Endometrial microvascular endothelial cells (primary cell): Measurements from ENCODE around the gene NCOR1. TPM values are rescaled to one million over a fixed set of nuclear protein-coding genes. Genes with fewer than 3 reads are reported as not detected.

Experiments used
- in situ Hi-C: cut with HindIII; loops from 2 replicates; pipeline ENCODE4 v1.10.0; 2017; ENCODE audit warnings: low sequenced_read_pairs, low pct_unique_long_range_greater_than_20kb; ENCODE audit errors: inconsistent ontology term
- total RNA-seq: library from RNA; depleted of rRNA; stranded (reverse); fragments of >200 nt; gene quantifications from one replicate; pipeline ENCODE4 v1.2.3, GENCODE V29; 2015; ENCODE audit errors: inconsistent ontology term

NCOR1 gene
- total RNA-seq, 1 donor from 2014 or later, result 56.9 TPM

DNA sequence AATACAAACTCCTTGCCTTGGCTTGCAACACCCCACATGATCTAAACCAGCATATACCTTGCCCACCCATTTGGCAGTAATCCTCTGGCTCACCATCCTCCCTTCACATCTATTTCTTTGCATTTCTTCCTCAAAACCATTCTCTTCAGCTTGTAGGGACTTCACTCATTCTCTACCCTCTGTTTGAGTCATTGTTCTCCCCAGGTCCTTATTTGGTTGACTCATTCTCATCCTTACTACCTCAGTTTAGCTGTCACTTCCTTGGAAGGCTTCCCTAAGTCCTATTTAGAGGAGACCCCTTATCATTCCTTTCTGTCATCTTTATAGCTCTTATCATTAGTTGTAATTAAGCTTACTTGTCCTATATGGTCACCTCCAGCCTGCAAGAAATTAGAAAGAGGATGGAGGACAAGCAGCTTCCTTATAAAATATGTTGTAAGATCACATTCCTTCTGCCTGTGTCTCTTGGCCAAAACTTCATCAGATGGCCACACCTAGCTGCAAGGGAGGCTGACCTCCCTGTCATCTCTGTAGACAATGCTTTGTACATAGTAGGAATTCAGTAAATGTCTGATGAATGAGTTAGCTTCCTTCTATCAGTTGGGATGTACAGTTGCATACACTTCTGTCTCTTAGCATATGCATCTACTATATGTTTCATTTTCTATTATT is 214.0 kb downstream of the NCOR1 start:
- in situ Hi-C loops, result no loop called here

- in situ Hi-C loops, result no loop called here
Observed at GRCh38 chr17:15999974-16000827, 215.1 kb downstream of the NCOR1 start.

DNA sequence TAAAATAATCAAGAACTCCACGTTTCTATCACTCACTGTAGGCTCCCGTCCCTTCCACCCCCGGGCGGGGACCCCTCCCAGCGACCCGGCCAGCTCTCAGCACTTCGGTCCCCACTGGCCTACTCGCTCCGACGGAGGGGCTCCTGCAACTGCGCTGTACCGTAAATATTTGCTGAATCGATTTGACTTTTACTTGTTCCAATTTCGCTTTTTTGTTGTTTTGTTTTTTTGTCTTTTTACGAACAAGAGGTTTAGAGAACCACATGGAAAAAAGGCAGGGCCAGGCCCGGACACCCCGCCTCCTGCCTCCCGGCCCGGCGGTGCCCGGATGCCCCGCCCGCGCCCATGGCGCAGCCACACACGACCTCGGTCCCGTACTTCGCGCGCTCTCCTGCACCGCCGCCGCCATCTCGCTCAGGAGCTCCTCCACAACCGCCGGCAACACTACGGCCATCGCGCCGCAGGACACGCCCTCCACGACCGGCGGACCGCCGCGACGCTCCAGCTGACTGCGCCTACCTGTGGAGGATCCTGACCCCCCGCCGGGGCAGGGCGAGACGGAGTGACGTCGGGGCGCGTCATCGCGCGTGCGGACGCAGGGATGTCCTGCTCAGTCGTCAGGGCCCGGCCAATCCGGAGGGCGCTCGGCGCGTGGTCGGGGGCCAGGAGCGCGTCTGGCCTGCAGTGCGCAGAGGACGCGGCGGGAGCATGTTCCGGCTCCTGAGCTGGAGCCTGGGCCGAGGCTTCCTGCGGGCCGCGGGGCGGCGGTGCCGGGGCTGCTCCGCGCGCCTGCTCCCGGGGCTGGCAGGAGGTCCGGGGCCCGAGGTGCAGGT is 216.0 kb downstream of the NCOR1 start, which contains the start of the genes TTC19 and ZSWIM7:
TSS of gene TTC19 (plus strand) at position 684 of the 833 bp plus-strand sequence. CDS start at position 709, 25 bp downstream.
TSS of gene ZSWIM7 (minus strand) at position 564 of the 833 bp plus-strand sequence. CDS start at position 454, 110 bp downstream.
- in situ Hi-C loops, result no loop called here

- in situ Hi-C loops, result no loop called here
Observed at GRCh38 chr17:15998031-15998562, 217.2 kb downstream of the NCOR1 start.

- in situ Hi-C loops, result no loop called here
Observed at GRCh38 chr17:15996322-15996721, 219.0 kb downstream of the NCOR1 start.

DNA sequence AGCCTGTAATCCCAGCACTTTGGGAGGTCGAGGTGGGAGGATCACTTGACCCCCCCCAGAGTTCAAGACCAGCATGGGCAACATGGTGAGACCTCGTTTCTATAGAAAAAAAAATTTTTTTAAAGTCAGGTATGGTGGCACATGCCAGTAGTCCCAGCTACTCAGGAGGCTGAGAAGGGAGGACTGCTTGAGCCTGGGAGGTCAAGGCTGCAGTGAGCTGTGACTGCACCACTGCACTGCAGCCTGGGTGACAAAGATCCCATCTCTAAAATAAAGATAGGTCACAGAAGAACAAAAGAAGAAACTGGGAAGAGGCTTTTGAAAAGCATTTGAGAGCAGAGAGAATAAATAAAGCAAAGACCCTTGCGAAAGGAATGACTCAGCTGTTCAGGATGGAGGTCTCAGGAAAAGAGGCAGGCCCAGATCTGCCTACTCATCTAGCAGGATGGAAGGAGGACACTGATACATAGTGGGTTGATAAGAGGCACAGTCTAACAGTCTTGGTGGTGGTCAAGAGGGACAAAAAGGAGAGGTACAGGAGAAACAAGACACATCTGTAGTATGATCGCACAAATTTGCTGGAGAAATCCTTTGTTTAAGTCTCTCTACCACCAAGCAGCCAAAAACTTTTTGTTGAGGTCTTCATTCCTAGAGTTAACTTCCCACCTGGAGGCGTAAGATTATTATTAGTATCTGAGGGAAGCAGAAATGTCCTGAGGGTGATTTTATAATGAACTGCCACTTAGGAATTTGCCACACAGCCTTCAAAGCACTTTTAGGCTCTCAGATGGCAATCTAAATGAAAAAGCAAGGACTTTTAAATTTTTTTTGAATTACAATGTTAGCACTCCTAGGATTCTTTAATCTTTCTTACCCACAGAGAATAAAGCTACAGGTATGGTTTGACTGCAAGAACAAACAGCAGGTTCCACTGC is 233.4 kb downstream of the NCOR1 start:
- in situ Hi-C loops, result no loop called here

DNA sequence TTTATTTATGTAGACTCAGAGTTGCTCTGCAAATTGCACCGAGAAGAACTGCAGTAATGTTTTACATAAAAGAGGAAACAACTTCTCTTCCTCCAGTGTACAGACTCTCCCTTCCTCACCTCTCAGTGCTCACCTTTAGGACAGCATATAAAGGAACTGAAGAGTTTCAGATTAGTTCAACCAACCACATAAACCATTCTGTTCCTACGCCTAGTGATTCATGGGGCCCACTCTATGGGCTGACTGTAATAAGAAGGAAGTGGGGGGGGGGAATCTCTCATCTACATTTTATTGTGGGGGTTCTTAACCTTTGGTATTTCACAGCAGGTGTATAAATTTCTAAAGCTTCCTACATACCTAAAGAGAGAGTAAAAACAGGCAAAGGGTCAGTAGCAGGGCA is 234.1 kb downstream of the NCOR1 start:
- in situ Hi-C loops, result no loop called here

Other genes starting within 250 kb of the NCOR1 start
- 28.3 TPM for gene ZSWIM7, start 215.8 kb downstream of the NCOR1 start, total RNA-seq
- 30.6 TPM for gene TTC19, start 215.7 kb downstream of the NCOR1 start, total RNA-seq
- 44.9 TPM for gene PIGL, start 1.7 kb upstream of the NCOR1 start, total RNA-seq
- gene CENPV, start 137.9 kb upstream of the NCOR1 start, total RNA-seq, result 38.7 TPM
- 1,239 TPM for gene UBB, start 165.6 kb upstream of the NCOR1 start, total RNA-seq
- 182 TPM for gene TRPV2, start 200.0 kb upstream of the NCOR1 start, total RNA-seq